Lower leg skin (tissue), 3 donors: ENCODE results near the gene HACD2.

Experiments used
- POLR2A ChIP-seq, 2 donors: fragments of 450-650 bp; IDR thresholded peaks; one replicate each; pipeline ENCODE4 v1.6.1; 2016 to 2017; ENCODE audit warnings: antibody characterized with exemption in 2 of 2, mild to moderate bottlenecking in 1 of 2, moderate library complexity in 1 of 2
- TF ChIP-seq, protein P1 (sequence below), 3 donors: fragments of 450-650 bp; IDR thresholded peaks; one replicate each; pipeline ENCODE4 v1.5.1; 2016; ENCODE audit warnings: antibody characterized with exemption in 3 of 3, mild to moderate bottlenecking in 3 of 3, moderate library complexity in 2 of 3

DNA sequence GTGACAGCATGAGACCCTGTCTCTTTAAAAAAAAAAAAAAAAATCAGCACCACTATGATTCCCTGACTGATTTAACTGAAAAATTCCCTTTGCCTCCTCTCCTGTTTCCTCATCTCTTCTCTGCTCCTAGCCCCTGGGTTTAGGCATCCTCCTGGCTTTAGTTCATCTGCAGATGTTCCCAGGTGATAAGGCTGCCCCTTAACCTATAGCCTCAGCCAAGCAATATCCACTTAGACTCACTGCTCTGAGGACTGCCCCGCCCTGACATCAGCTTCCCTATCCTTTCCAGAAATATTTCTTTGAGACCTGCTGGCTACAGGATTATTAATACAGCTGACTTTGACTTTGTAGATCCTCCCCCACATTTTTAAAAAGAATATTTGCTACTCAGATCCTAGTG, 39.4 kb upstream of the HACD2 start:
- TF ChIP-seq, protein P1, sequence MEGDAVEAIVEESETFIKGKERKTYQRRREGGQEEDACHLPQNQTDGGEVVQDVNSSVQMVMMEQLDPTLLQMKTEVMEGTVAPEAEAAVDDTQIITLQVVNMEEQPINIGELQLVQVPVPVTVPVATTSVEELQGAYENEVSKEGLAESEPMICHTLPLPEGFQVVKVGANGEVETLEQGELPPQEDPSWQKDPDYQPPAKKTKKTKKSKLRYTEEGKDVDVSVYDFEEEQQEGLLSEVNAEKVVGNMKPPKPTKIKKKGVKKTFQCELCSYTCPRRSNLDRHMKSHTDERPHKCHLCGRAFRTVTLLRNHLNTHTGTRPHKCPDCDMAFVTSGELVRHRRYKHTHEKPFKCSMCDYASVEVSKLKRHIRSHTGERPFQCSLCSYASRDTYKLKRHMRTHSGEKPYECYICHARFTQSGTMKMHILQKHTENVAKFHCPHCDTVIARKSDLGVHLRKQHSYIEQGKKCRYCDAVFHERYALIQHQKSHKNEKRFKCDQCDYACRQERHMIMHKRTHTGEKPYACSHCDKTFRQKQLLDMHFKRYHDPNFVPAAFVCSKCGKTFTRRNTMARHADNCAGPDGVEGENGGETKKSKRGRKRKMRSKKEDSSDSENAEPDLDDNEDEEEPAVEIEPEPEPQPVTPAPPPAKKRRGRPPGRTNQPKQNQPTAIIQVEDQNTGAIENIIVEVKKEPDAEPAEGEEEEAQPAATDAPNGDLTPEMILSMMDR (IDR thresholded peaks at IDR 0.05) = no peak
- TF ChIP-seq POLR2A (IDR thresholded peaks at IDR 0.05) = no peak
